Neural progenitor cell (in vitro differentiated cells): ENCODE measurements around the gene CDC42SE2. TPM values are rescaled to one million over a fixed set of nuclear protein-coding genes. Genes with fewer than 3 reads are reported as not detected.
"Not testable (repeated sequence)": the region's sequence is repeated elsewhere in the genome, so short reads cannot be mapped to it uniquely, and the experiment has no call there.

Experiments used
- DNase-seq: peaks from one replicate; pipeline ENCODE4 v3.0.0-alpha.2; 2016; ENCODE audit warnings: low spot score
- H2AFZ ChIP-seq: fragments of 200-600 bp; sonication (generic); replicated peaks from 2 replicates; pipeline ENCODE4 v1.6.1; 2016; ENCODE audit warnings: antibody characterized with exemption
- H3F3A ChIP-seq: fragments of 200-600 bp; sonication (generic); 2 replicates; pipeline ENCODE4 v1.6.1; 2016; ENCODE audit warnings: antibody characterized with exemption, low read depth
- H3K27ac ChIP-seq: fragments of 200-600 bp; sonication (generic); 2 replicates; pipeline ENCODE4 v1.5.1; 2016; ENCODE audit warnings: mild to moderate bottlenecking
- H3K27me3 ChIP-seq: fragments of 200-600 bp; sonication (generic); 2 replicates; pipeline ENCODE4 v1.6.1; 2016; ENCODE audit warnings: mild to moderate bottlenecking, moderate library complexity
- H3K36me3 ChIP-seq: fragments of 200-600 bp; sonication (generic); 2 replicates; pipeline ENCODE4 v1.5.1; 2016
- H3K4me1 ChIP-seq: fragments of 200-600 bp; sonication (generic); 2 replicates; pipeline ENCODE4 v1.6.1; 2016; ENCODE audit warnings: mixed run types
- H3K4me2 ChIP-seq: fragments of 200-600 bp; sonication (generic); 2 replicates; pipeline ENCODE4 v1.6.1; 2016
- H3K4me3 ChIP-seq: fragments of 200-600 bp; sonication (generic); 2 replicates; pipeline ENCODE4 v1.5.1; 2016
- H3K79me2 ChIP-seq: fragments of 200-600 bp; sonication (generic); 2 replicates; pipeline ENCODE4 v1.6.1; 2016; ENCODE audit warnings: low read depth
- H3K9ac ChIP-seq: fragments of 200-600 bp; sonication (generic); 2 replicates; pipeline ENCODE4 v1.6.1; 2016
- H3K9me3 ChIP-seq: fragments of 200-600 bp; sonication (generic); 2 replicates; pipeline ENCODE4 v1.5.1; 2016; ENCODE audit warnings: low read depth
- H4K20me1 ChIP-seq: fragments of 200-600 bp; sonication (generic); 2 replicates; pipeline ENCODE4 v1.6.1; 2016; ENCODE audit warnings: low read depth
- H3K27ac Mint-ChIP-seq: 3 replicates; pipeline ENCODE4 v1.8.0; 2021; ENCODE audit warnings: mixed read lengths
- H3K27me3 Mint-ChIP-seq: 2 replicates; pipeline ENCODE4 v1.8.0; 2022; ENCODE audit warnings: low read depth, mild to moderate bottlenecking, inconsistent platforms, moderate library complexity, mixed read lengths; ENCODE audit not compliant: insufficient read depth
- H3K36me3 Mint-ChIP-seq: 3 replicates; pipeline ENCODE4 v1.8.0; 2021; ENCODE audit warnings: mixed read lengths
- H3K4me1 Mint-ChIP-seq: 3 replicates; pipeline ENCODE4 v1.8.0; 2021; ENCODE audit warnings: mixed read lengths
- H3K4me3 Mint-ChIP-seq: 3 replicates; pipeline ENCODE4 v1.8.0; 2021; ENCODE audit warnings: mild to moderate bottlenecking, moderate library complexity, mixed read lengths
- H3K9me3 Mint-ChIP-seq: 3 replicates; pipeline ENCODE4 v1.8.0; 2020; ENCODE audit warnings: mixed read lengths
- EZH2 ChIP-seq: fragments of 200-600 bp; sonication (generic); IDR thresholded peaks from 2 replicates; pipeline ENCODE4 v1.6.1; 2017; ENCODE audit warnings: antibody characterized with exemption, mild to moderate bottlenecking, moderate library complexity
- EZH2phosphoT487 ChIP-seq: fragments of 200-600 bp; sonication (generic); IDR thresholded peaks from 2 replicates; pipeline ENCODE4 v1.6.1; 2017; ENCODE audit warnings: antibody characterized with exemption
- total RNA-seq: library from RNA; depleted of rRNA; stranded (reverse); fragments of >200 nt; gene quantifications from 2 replicates; pipeline ENCODE4 v1.2.3, GENCODE V29; 2015; ENCODE audit warnings: low replicate concordance
- TF ChIP-seq, protein P1 (sequence below): fragments of 200-600 bp; sonication (generic); IDR thresholded peaks from 2 replicates; pipeline ENCODE4 v1.5.1; 2017; ENCODE audit warnings: antibody characterized with exemption, mild to moderate bottlenecking

Gene CDC42SE2
- total RNA-seq, 1 donor from 2014 or later: 79.9 TPM

DNA sequence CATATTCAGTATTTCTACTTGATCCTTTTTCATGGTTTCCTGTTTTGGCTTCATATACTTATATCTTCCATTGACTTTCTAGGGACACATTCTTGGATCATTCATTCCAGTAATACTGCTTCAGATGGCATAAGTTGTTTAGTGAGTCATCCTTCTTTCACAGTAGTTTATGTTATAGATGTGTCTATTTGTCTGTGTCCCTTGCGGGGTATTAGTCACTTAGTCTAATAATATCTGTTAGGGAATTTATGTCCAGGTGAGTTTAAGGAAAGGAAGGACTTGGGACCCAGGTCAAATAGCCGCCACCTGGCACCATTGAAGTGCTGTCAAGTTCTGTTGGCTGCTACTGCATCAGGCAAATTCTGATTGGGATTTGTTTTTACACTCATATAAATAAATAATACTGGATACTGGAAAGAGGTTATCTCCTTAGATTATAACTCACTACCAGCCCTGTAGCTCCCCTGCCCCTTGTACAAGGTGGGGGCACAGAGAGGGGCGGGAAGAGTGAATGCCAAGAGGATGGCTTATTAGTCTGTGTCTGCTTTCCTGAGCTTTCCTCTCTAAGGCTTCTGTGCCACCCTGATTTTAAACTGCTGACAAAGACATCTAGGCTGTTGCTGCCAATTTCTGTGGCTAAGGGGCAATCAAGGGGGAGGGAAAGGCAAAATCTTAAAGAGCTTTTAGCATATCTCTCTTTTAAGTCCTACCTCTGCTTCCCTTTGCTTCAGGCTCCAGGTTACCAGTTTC lies 64.9 kb downstream of the CDC42SE2 start:
- H3K79me2 ChIP-seq: peaks cover 71% of the 10 kb centered on the region

DNA sequence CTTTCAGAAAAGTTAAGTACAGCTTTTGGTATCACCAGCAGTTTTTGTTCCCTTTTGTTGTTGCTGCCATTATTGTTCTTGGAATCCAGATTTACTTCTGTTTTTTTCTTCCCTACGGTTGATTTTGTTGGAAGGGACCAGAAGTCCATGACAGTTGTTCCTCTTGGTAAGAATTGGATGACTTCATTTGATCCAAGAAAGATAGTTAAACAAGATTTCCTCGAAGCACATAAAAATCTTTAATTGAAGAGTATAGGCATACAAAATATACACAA lies 65.4 kb downstream of the CDC42SE2 start:
- Mint-ChIP-seq H3K27ac (no peak overlapping the region), H3K36me3 (peaks cover 29% of the 10 kb centered on the region), H3K9me3 (peaks cover 14% of the 10 kb centered on the region), H3K4me3 (no peak overlapping the region), H3K4me1 (peaks cover 18% of the 10 kb centered on the region), H3K27me3 (no peaks in the 10 kb centered on the region)
- Histone ChIP-seq H3K4me3 (no peak overlapping the region), H3K36me3 (no peaks in the 10 kb centered on the region), H3K9me3 (no peaks in the 10 kb centered on the region), H3K4me2 (no peak overlapping the region), H4K20me1 (no peaks in the 10 kb centered on the region), H3F3A (no peaks in the 10 kb centered on the region), H2AFZ (no peak overlapping the region), H3K4me1 (peaks cover 17% of the 10 kb centered on the region), H3K27me3 (no peaks in the 10 kb centered on the region), H3K27ac (no peak overlapping the region), H3K79me2 (peaks cover 68% of the 10 kb centered on the region), H3K9ac (no peak overlapping the region)
- TF ChIP-seq EZH2 (no peak), EZH2phosphoT487 (no peak)
- TF ChIP-seq, protein P1, sequence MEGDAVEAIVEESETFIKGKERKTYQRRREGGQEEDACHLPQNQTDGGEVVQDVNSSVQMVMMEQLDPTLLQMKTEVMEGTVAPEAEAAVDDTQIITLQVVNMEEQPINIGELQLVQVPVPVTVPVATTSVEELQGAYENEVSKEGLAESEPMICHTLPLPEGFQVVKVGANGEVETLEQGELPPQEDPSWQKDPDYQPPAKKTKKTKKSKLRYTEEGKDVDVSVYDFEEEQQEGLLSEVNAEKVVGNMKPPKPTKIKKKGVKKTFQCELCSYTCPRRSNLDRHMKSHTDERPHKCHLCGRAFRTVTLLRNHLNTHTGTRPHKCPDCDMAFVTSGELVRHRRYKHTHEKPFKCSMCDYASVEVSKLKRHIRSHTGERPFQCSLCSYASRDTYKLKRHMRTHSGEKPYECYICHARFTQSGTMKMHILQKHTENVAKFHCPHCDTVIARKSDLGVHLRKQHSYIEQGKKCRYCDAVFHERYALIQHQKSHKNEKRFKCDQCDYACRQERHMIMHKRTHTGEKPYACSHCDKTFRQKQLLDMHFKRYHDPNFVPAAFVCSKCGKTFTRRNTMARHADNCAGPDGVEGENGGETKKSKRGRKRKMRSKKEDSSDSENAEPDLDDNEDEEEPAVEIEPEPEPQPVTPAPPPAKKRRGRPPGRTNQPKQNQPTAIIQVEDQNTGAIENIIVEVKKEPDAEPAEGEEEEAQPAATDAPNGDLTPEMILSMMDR: no peak
- no peak for DNase-seq

More for the DNA sequence above, 64.9 kb downstream of the CDC42SE2 start:
- H3K4me3 ChIP-seq: no peak overlapping the region
- DNase-seq: no peak
- H3K27me3 ChIP-seq: no peaks in the 10 kb centered on the region
- H3K9me3 ChIP-seq: no peaks in the 10 kb centered on the region
- no peaks in the 10 kb centered on the region for H3F3A ChIP-seq
- no peak overlapping the region for H3K9ac ChIP-seq
- H4K20me1 ChIP-seq: no peaks in the 10 kb centered on the region
- H3K27ac ChIP-seq: no peak overlapping the region
- H3K27me3 Mint-ChIP-seq: no peaks in the 10 kb centered on the region
- H3K9me3 Mint-ChIP-seq: peaks cover 10% of the 10 kb centered on the region
- H3K4me2 ChIP-seq: no peak overlapping the region
- H3K27ac Mint-ChIP-seq: no peak overlapping the region
- H3K36me3 Mint-ChIP-seq: peaks cover 29% of the 10 kb centered on the region
- H3K4me1 Mint-ChIP-seq: peaks cover 22% of the 10 kb centered on the region
- peaks cover 22% of the 10 kb centered on the region for H3K4me1 ChIP-seq
- no peak overlapping the region for H2AFZ ChIP-seq
- TF ChIP-seq, protein P1: no peak
- TF ChIP-seq EZH2 (no peak), EZH2phosphoT487 (no peak)
- no peak overlapping the region for H3K4me3 Mint-ChIP-seq
- no peaks in the 10 kb centered on the region for H3K36me3 ChIP-seq

GRCh38 chr5:131330031-131330430 lies 66.2 kb downstream of the CDC42SE2 start:
- H3K4me3 Mint-ChIP-seq: no peak overlapping the region
- peaks cover 11% of the 10 kb centered on the region for H3K4me1 Mint-ChIP-seq
- H2AFZ ChIP-seq: no peak overlapping the region

GRCh38 chr5:131335756-131336155 lies 71.9 kb downstream of the CDC42SE2 start:
- peaks cover 65% of the 10 kb centered on the region for H3K9me3 Mint-ChIP-seq
- not testable (repeated sequence) for H3K4me2 ChIP-seq, H3K27me3 Mint-ChIP-seq

More at GRCh38 chr5:131330031-131330430, 66.2 kb downstream of the CDC42SE2 start:
- Histone ChIP-seq H3K27ac (peak overlapping the region; percentile 29), H3K27me3 (no peaks in the 10 kb centered on the region), H3F3A (no peaks in the 10 kb centered on the region), H3K4me3 (no peak overlapping the region), H3K4me1 (peaks cover 9% of the 10 kb centered on the region), H3K36me3 (no peaks in the 10 kb centered on the region), H3K9me3 (no peaks in the 10 kb centered on the region), H3K79me2 (peaks cover 63% of the 10 kb centered on the region), H3K4me2 (no peak overlapping the region), H3K9ac (no peak overlapping the region), H4K20me1 (no peaks in the 10 kb centered on the region)
- TF ChIP-seq EZH2phosphoT487 (no peak), EZH2 (no peak)
- TF ChIP-seq, protein P1: no peak
- Mint-ChIP-seq H3K27me3 (no peaks in the 10 kb centered on the region), H3K9me3 (peaks cover 20% of the 10 kb centered on the region), H3K36me3 (peaks cover 30% of the 10 kb centered on the region), H3K27ac (no peak overlapping the region)
- no peak for DNase-seq

DNA sequence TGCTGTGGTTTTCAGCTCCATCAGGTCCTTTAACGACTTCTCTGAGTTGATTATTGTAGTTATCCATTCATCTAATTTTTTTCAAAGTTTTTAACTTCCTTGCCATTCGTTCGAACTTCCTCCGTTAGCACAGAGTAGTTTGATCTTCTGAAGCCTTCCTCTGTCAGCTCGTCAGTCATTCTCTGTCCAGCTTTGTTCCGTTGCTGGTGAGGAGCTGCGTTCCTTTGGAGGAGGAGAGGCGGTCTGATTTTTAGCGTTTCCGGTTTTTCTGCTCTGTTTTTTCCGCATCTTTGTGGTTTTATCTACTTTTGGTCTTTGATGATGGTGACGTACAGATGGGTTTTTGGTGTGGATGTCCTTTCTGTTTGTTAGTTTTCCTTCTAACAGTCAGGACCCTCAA lies 72.9 kb downstream of the CDC42SE2 start:
- H3K27me3 Mint-ChIP-seq, DNase-seq: not testable (repeated sequence)

More at GRCh38 chr5:131335756-131336155, 71.9 kb downstream of the CDC42SE2 start:
- H3K4me1 ChIP-seq, H3K9me3 ChIP-seq, H3F3A ChIP-seq, H4K20me1 ChIP-seq, H3K27ac ChIP-seq, H3K4me1 Mint-ChIP-seq, H3K9ac ChIP-seq, H3K27me3 ChIP-seq, H2AFZ ChIP-seq, H3K36me3 ChIP-seq, H3K27ac Mint-ChIP-seq, H3K4me3 ChIP-seq, H3K4me3 Mint-ChIP-seq, DNase-seq: not testable (repeated sequence)
- peaks cover 31% of the 10 kb centered on the region for H3K79me2 ChIP-seq
- peaks cover 36% of the 10 kb centered on the region for H3K36me3 Mint-ChIP-seq

More for the DNA sequence above, 72.9 kb downstream of the CDC42SE2 start:
- H3K36me3 ChIP-seq, H3K4me1 Mint-ChIP-seq, H3K27me3 ChIP-seq, H3K4me1 ChIP-seq, H3K4me3 Mint-ChIP-seq, H3F3A ChIP-seq, H2AFZ ChIP-seq, H3K27ac Mint-ChIP-seq, H4K20me1 ChIP-seq, H3K4me3 ChIP-seq, H3K27ac ChIP-seq, H3K9me3 ChIP-seq, H3K4me2 ChIP-seq, H3K9ac ChIP-seq: not testable (repeated sequence)
- H3K79me2 ChIP-seq: peaks cover 21% of the 10 kb centered on the region
- peaks cover 75% of the 10 kb centered on the region for H3K9me3 Mint-ChIP-seq
- peaks cover 41% of the 10 kb centered on the region for H3K36me3 Mint-ChIP-seq
